PC-9 (cell line): ENCODE results near the gene RPL5. TPM values are rescaled to one million over a fixed set of nuclear protein-coding genes. Genes with fewer than 3 reads are reported as not detected.

ENCODE experiments used
- BruUV-seq: library from RNA; stranded (reverse); fragments of 400-500 nt; replicated peaks from 2 replicates; lab custom pipeline; 2021; lab: Mats Ljungman, UMichigan
- CTCF ChIA-PET: fragments of 300-600 bp; sonication (Branson Sonifier 250); formaldehyde crosslinking; loops from one replicate; lab custom pipeline; 2022; ENCODE audit warnings: antibody characterized with exemption; lab: Charles Lee
- POLR2A ChIA-PET: fragments of 300-600 bp; sonication (Branson Sonifier 250); formaldehyde crosslinking; loops from one replicate; lab custom pipeline; 2022; ENCODE audit warnings: antibody characterized with exemption; ENCODE audit not compliant: unreplicated experiment; lab: Charles Lee
- DNase-seq, 2 experiments: peaks; one replicate each; pipeline versions ENCODE4 v3.0.0 to v3.0.0-alpha.2; 2015 to 2022; ENCODE audit warnings: mixed read lengths in 1 of 2
- H2AFZ ChIP-seq: fragments of 200-600 bp; sonication (generic); 2 replicates; pipeline ENCODE4 v1.8.1; 2017; ENCODE audit warnings: antibody characterized with exemption
- H3F3A ChIP-seq: fragments of 200-600 bp; sonication (generic); 2 replicates; pipeline ENCODE4 v1.8.1; 2017; ENCODE audit warnings: antibody characterized with exemption, mild to moderate bottlenecking, low read depth; ENCODE audit not compliant: insufficient read depth
- H3K27ac ChIP-seq: fragments of 200-600 bp; sonication (generic); 2 replicates; pipeline ENCODE4 v1.6.1; 2016; ENCODE audit warnings: mixed run types
- H3K27me3 ChIP-seq: fragments of 200-600 bp; sonication (generic); 2 replicates; pipeline ENCODE4 v1.6.1; 2016; ENCODE audit warnings: low read depth, mixed run types; ENCODE audit not compliant: insufficient read depth
- H3K36me3 ChIP-seq: fragments of 200-600 bp; sonication (generic); 2 replicates; pipeline ENCODE4 v1.6.1; 2016; ENCODE audit warnings: low read depth, mixed run types
- H3K4me1 ChIP-seq: fragments of 200-600 bp; sonication (generic); replicated peaks from 2 replicates; pipeline ENCODE4 v1.6.1; 2016; ENCODE audit warnings: mixed run types; ENCODE audit not compliant: insufficient read depth
- H3K4me2 ChIP-seq: fragments of 200-600 bp; sonication (generic); 2 replicates; pipeline ENCODE4 v1.6.1; 2017; ENCODE audit warnings: mixed run types
- H3K4me3 ChIP-seq: fragments of 200-600 bp; sonication (generic); 2 replicates; pipeline ENCODE4 v1.6.1; 2016; ENCODE audit warnings: mixed run types
- H3K79me2 ChIP-seq: fragments of 200-600 bp; sonication (generic); 2 replicates; pipeline ENCODE4 v1.6.1; 2017; ENCODE audit warnings: low read depth, mixed run types
- H3K9me2 ChIP-seq: fragments of 200-600 bp; sonication (generic); 2 replicates; pipeline ENCODE4 v1.8.1; 2017; ENCODE audit warnings: mild to moderate bottlenecking; ENCODE audit not compliant: insufficient read depth
- H3K9me3 ChIP-seq: fragments of 200-600 bp; sonication (generic); 2 replicates; pipeline ENCODE4 v1.8.1; 2016; ENCODE audit warnings: low read depth; ENCODE audit not compliant: insufficient read depth
- H4K20me1 ChIP-seq: fragments of 200-600 bp; sonication (generic); 2 replicates; pipeline ENCODE4 v1.8.1; 2017; ENCODE audit not compliant: insufficient read depth
- EZH2 ChIP-seq: fragments of 200-600 bp; sonication (generic); IDR thresholded peaks from 2 replicates; pipeline ENCODE4 v1.8.0; 2017; ENCODE audit warnings: antibody characterized with exemption, low read depth
- intact Hi-C: fragments of 100-400 bp; cut with micrococcal nuclease; formaldehyde crosslinking; loops from one replicate; pipeline ENCODE4 v1.10.0; 2022; ENCODE audit not compliant: unreplicated experiment
- total RNA-seq: library from RNA; stranded (reverse); gene quantifications from 2 replicates; pipeline ENCODE4 v1.2.3, GENCODE V29; 2021
- TF ChIP-seq, protein P1 (sequence below): fragments of 200-600 bp; sonication (generic); conservative IDR thresholded peaks from 2 replicates; pipeline ENCODE4 v1.6.1; 2017; ENCODE audit warnings: mixed run types, antibody characterized with exemption, mild to moderate bottlenecking, moderate library complexity

RPL5 gene
- total RNA-seq, 1 experiment from 2014 or later: 1,050 TPM

GRCh38 chr1:92792340-92792782 lies 39.5 kb upstream of the RPL5 start:
- intact Hi-C loops: loop anchor here (2.0 kb wide), 1 partner anchor 38 kb away; no protein-coding TSS in a partner anchor
- Histone ChIP-seq H4K20me1 (no peaks in the 10 kb centered on the region), H3K9me2 (no peaks in the 10 kb centered on the region), H2AFZ (no peak overlapping the region; the same call in 1 of the 2 replicates), H3K36me3 (no peaks in the 10 kb centered on the region), H3F3A (no peaks in the 10 kb centered on the region), H3K4me2 (no peak overlapping the region; the same call in 1 of the 2 replicates), H3K4me3 (no peak overlapping the region), H3K4me1 (peaks cover 10% of the 10 kb centered on the region; the same call in 1 of the 2 replicates), H3K27me3 (no peaks in the 10 kb centered on the region), H3K79me2 (no peaks in the 10 kb centered on the region), H3K9me3 (no peaks in the 10 kb centered on the region), H3K27ac (no peak overlapping the region)
- BruUV-seq: no TSS peak
- CTCF ChIA-PET: interaction anchor here (0.8 to 1.0 kb wide), 2 partner anchors 26 to 43 kb away, joined by 3 to 6 read pairs; no protein-coding TSS in a partner anchor
- POLR2A ChIA-PET: interaction anchor here (0.5 to 0.7 kb wide), 4 partner anchors 26 to 1229 kb away, joined by 4 to 7 read pairs (median 6); no protein-coding TSS in a partner anchor
- no peak for TF ChIP-seq EZH2
- TF ChIP-seq, protein P1, sequence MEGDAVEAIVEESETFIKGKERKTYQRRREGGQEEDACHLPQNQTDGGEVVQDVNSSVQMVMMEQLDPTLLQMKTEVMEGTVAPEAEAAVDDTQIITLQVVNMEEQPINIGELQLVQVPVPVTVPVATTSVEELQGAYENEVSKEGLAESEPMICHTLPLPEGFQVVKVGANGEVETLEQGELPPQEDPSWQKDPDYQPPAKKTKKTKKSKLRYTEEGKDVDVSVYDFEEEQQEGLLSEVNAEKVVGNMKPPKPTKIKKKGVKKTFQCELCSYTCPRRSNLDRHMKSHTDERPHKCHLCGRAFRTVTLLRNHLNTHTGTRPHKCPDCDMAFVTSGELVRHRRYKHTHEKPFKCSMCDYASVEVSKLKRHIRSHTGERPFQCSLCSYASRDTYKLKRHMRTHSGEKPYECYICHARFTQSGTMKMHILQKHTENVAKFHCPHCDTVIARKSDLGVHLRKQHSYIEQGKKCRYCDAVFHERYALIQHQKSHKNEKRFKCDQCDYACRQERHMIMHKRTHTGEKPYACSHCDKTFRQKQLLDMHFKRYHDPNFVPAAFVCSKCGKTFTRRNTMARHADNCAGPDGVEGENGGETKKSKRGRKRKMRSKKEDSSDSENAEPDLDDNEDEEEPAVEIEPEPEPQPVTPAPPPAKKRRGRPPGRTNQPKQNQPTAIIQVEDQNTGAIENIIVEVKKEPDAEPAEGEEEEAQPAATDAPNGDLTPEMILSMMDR: no peak
- no peak for DNase-seq

GRCh38 chr1:92795166-92795565 lies 36.7 kb upstream of the RPL5 start:
- Histone ChIP-seq H3K9me3 (no peaks in the 10 kb centered on the region), H2AFZ (no peak overlapping the region)

DNA sequence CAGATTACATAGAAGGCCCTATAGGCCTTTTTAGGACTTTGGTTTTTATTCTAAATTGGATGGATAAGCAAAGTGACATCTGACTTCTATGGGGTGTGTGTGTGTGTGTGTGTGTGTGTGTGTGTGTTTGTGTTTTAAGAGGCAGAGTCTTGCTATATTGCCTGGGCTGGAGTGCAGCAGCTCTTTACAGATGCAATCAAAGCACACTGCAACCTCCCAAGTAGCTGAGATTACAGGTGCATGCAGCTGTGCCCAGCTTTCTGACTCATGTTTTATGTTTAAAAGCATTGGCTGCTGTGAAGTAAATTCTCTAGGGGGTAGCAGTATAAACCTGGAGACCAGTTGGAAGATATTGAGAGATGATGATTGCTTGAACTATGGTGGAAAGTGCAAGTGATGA lies 34.5 kb upstream of the RPL5 start:
- Histone ChIP-seq H2AFZ (no peak overlapping the region), H3F3A (peaks cover 5% of the 10 kb centered on the region; the same call in 1 of the 2 replicates), H3K4me1 (peaks cover 4% of the 10 kb centered on the region; the same call in 1 of the 2 replicates), H3K27ac (no peak overlapping the region), H3K4me3 (no peak overlapping the region), H4K20me1 (no peaks in the 10 kb centered on the region), H3K79me2 (no peaks in the 10 kb centered on the region), H3K27me3 (no peaks in the 10 kb centered on the region), H3K9me3 (no peaks in the 10 kb centered on the region), H3K4me2 (no peak overlapping the region), H3K36me3 (no peaks in the 10 kb centered on the region), H3K9me2 (no peaks in the 10 kb centered on the region)
- DNase-seq: no peak
- no TSS peak for BruUV-seq
- no peak for TF ChIP-seq EZH2
- TF ChIP-seq, protein P1: no peak
- ChIA-PET POLR2A (interaction anchor here (0.7 kb wide), 1 partner anchor 542 kb away, joined by 3 read pairs; no protein-coding TSS in a partner anchor), CTCF (no interaction called here)
- intact Hi-C loops: no loop called here

More at GRCh38 chr1:92795166-92795565, 36.7 kb upstream of the RPL5 start:
- Histone ChIP-seq H3K4me3 (no peak overlapping the region), H4K20me1 (no peaks in the 10 kb centered on the region), H3K4me1 (peaks cover 10% of the 10 kb centered on the region; the same call in 1 of the 2 replicates), H3F3A (no peaks in the 10 kb centered on the region), H3K27me3 (no peaks in the 10 kb centered on the region), H3K9me2 (no peaks in the 10 kb centered on the region), H3K79me2 (no peaks in the 10 kb centered on the region), H3K27ac (no peak overlapping the region), H3K4me2 (no peak overlapping the region), H3K36me3 (no peaks in the 10 kb centered on the region)
- no TSS peak for BruUV-seq
- TF ChIP-seq EZH2: no peak
- TF ChIP-seq, protein P1: no peak
- ChIA-PET CTCF (no interaction called here), POLR2A (no interaction called here)
- DNase-seq: no peak
- intact Hi-C loops: no loop called here
